ENCODE results near the gene RIPOR3.

RIPOR3 gene

DNA sequence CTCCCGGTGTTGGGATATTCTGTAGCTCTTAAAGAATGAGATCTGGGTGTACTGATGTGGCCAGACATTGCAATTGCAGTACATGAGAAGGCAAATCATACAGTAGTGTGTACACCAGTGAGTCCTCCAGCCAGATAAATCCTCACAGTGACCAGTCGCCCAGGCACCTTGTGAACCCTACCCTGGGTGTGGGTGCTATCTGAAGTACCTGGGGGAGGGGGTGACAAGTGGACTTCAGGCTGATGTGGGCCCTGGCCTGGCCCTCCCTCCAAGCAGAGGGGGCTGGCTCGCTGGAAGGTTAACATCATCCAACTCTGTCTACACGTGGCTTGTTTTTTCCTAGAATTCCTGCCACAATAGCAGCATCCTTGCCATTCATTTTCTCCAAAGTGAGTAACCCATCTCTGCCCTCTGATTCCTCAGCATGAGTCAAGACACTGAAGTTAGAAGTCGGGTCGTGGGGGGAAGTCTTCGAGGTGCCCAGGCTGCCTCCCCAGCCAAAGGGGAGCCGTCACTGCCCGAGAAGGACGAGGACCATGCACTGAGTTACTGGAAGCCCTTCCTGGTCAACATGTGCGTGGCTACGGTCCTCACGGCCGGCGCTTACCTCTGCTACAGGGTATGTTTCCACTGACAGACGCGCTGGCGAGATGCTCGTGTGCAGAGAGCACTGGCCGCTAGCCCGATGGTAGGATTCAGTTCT is 110.3 kb downstream of the RIPOR3 start:
- H3K27me3 ChIP-seq (ENCODE audit: control insufficient read depth, insufficient read depth, low read length): no peaks in the 10 kb centered on the region
- no peak overlapping the region for H3K27ac ChIP-seq (ENCODE audit: low read depth, low read length)
- H3K36me3 ChIP-seq (ENCODE audit: control insufficient read depth, insufficient read depth, low read length): peaks cover 87% of the 10 kb centered on the region
- no peaks in the 10 kb centered on the region; the same call in 1 of the 2 replicates for H3K4me1 ChIP-seq (ENCODE audit: control insufficient read depth, insufficient read depth, low read length)
- no peak overlapping the region for H3K9ac ChIP-seq (ENCODE audit: low read depth, low read length)
- no peak overlapping the region for H3K4me3 ChIP-seq (ENCODE audit: low read depth, low read length)
- H3K9me3 ChIP-seq (ENCODE audit: control insufficient read depth, insufficient read depth, low read length): no peaks in the 10 kb centered on the region

DNA sequence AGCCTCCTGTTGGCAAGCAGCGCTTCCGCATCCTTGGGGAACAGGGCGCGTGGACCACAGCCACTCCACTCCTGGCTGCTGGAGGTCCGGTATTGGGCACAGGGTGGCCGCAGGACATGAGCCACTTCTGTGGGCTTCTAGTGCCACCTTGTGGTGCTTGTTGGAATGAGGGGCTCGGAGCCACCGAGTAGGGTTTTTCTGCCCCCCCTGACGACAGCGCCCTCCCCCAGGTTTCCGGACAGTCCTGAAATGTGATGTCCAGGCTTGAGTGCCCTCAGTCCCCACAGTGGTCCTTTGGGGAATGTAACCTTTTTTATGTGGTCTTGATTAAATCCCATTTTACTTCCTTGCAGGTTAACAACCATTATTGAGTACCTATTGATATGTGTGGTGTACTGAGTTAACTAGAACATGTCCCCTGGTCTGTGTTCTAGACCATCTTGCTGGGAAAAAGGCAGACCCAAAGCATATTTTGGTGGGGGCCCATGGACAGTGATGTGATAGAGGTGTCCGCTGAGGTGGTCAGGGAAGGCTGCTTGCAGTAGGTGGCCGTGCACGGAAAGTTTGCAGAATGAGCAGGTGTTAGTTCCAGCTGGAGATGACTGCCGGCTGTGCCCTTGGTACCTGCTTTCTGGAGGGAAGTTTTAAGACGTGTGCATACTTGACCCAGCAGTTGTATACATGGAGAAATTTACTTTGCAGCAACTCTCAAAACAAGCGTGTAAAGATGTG is 111.2 kb downstream of the RIPOR3 start:
- H3K36me3 ChIP-seq (ENCODE audit: control insufficient read depth, insufficient read depth, low read length): peaks cover 84% of the 10 kb centered on the region
- no peaks in the 10 kb centered on the region for H3K27me3 ChIP-seq (ENCODE audit: control insufficient read depth, insufficient read depth, low read length)

DNA sequence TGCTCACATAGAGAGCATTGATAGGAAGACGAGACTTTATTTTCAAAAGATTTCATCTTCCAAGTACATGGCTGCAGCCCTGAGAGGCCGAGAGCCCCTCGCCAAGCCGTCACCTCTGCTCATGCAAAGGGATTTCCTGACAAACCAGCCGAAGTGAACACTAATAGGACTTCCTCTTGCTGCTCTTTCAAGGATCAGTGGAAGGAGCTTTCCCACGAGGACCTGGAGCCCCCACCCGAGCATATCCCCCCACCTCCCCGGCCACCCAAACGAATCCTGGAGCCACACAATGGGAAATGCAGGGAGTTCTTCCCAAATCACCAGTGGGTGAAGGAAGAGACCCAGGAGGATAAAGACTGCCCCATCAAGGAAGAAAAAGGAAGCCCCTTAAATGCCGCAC is 111.8 kb downstream of the RIPOR3 start:
- Histone ChIP-seq H3K36me3 (ENCODE audit: control insufficient read depth, insufficient read depth, low read length) (peaks cover 85% of the 10 kb centered on the region), H3K9me3 (ENCODE audit: control insufficient read depth, insufficient read depth, low read length) (no peaks in the 10 kb centered on the region), H3K4me1 (ENCODE audit: control insufficient read depth, insufficient read depth, low read length) (no peaks in the 10 kb centered on the region; the same call in 1 of the 2 replicates), H3K27ac (ENCODE audit: low read depth, low read length) (no peak overlapping the region), H3K9ac (ENCODE audit: low read depth, low read length) (no peak overlapping the region), H3K4me3 (ENCODE audit: low read depth, low read length) (no peak overlapping the region), H3K27me3 (ENCODE audit: control insufficient read depth, insufficient read depth, low read length) (no peaks in the 10 kb centered on the region)

More for the DNA sequence above, 111.2 kb downstream of the RIPOR3 start:
- Histone ChIP-seq H3K4me1 (ENCODE audit: control insufficient read depth, insufficient read depth, low read length) (no peaks in the 10 kb centered on the region; the same call in 1 of the 2 replicates), H3K4me3 (ENCODE audit: low read depth, low read length) (no peak overlapping the region), H3K27ac (ENCODE audit: low read depth, low read length) (no peak overlapping the region), H3K9ac (ENCODE audit: low read depth, low read length) (no peak overlapping the region), H3K9me3 (ENCODE audit: control insufficient read depth, insufficient read depth, low read length) (no peaks in the 10 kb centered on the region)

DNA sequence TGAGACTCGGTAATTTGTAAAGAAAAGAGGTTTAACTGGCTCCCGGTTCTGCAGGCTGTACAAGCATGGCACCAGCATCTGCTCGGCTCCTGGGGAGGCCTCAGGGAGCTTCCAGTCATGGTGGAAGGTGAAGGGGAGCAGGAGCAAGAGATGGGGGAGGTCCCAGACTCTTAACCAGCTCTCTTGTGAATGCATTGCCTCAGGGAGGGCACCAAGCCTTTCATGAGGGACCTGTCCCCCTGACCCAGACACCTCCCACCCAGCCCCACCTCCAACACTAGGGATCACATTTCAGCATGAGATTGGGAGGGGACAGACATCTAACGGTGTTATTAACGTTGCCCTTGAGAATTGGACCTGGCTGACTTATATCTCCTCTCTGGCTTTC is 112.6 kb downstream of the RIPOR3 start:
- Histone ChIP-seq H3K4me3 (ENCODE audit: low read depth, low read length) (no peak overlapping the region), H3K9me3 (ENCODE audit: control insufficient read depth, insufficient read depth, low read length) (no peaks in the 10 kb centered on the region), H3K4me1 (ENCODE audit: control insufficient read depth, insufficient read depth, low read length) (no peaks in the 10 kb centered on the region; the same call in 1 of the 2 replicates), H3K27ac (ENCODE audit: low read depth, low read length) (no peak overlapping the region), H3K36me3 (ENCODE audit: control insufficient read depth, insufficient read depth, low read length) (peaks cover 87% of the 10 kb centered on the region), H3K27me3 (ENCODE audit: control insufficient read depth, insufficient read depth, low read length) (no peaks in the 10 kb centered on the region), H3K9ac (ENCODE audit: low read depth, low read length) (no peak overlapping the region)

DNA sequence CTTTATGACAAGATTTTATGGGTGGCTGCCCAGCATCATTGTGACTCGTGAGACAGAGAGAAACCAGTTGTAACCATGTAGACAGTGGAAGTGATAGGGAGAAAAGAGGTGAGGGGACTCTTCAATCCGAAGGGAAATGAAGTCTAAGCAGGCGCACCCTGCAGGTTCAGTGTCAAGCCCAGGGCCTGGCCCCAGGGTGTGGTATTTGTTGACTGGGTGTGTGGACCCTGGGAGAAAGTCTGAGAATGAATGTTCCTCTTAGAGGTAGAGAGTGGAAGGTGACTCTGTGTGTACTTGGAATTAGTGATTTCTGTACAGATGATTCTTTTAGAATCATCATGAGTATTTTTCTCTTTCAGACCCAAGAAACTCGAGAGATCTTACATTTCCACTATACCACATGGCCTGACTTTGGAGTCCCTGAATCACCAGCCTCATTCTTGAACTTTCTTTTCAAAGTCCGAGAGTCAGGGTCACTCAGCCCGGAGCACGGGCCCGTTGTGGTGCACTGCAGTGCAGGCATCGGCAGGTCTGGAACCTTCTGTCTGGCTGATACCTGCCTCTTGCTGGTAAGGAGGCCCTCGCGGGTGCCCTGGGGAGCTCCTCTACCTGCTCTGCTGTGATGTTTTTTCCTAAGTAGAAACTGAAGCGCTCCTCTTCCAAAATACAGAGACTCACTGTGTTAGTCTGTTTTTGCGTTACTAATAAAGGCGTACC is 113.1 kb downstream of the RIPOR3 start:
- H3K27ac ChIP-seq (ENCODE audit: low read depth, low read length): no peak overlapping the region
- H3K4me3 ChIP-seq (ENCODE audit: low read depth, low read length): no peak overlapping the region
- peaks cover 82% of the 10 kb centered on the region for H3K36me3 ChIP-seq (ENCODE audit: control insufficient read depth, insufficient read depth, low read length)
- H3K27me3 ChIP-seq (ENCODE audit: control insufficient read depth, insufficient read depth, low read length): no peaks in the 10 kb centered on the region
- H3K9ac ChIP-seq (ENCODE audit: low read depth, low read length): no peak overlapping the region
- H3K9me3 ChIP-seq (ENCODE audit: control insufficient read depth, insufficient read depth, low read length): no peaks in the 10 kb centered on the region
- no peaks in the 10 kb centered on the region; the same call in 1 of the 2 replicates for H3K4me1 ChIP-seq (ENCODE audit: control insufficient read depth, insufficient read depth, low read length)

DNA sequence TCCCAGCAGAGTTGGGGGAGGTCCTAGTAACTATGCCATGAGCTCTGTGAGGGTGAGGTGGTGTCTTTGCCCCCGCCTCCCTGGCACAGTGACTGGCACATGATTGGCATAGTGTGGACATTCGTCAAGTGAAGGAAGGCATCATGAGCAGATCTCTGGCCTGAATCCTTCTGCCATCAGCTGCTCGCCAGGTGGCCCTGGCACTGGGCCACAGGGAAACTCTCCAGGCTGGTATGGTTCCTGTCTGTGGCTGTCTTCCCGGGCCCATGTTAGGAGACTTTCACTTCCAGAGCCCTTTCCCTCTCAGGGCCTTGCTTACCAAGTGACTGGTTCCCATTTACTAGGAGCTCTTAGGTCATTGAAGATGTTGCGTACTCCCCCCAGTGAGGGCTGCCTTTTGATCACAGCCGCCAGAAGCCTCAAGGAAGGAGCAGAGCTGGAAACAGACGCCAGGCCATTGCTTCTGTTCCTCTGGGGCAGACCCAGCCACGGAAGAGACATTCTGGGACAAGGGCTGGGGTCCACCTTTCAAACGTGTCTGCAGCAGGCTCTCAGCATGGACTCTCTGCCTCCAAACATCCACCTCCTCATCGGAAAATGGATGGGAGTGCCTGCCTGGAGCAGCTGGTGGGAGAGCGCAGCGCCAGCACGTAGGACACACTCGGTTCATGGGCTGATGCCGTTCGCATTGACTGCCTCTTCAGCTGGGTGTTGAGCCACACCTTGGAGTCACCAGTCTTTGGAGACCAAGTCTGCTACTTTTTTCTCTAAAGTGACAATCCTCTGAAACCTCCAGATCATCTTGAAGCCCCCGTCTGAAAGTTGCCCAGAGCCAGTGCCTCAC is 113.9 kb downstream of the RIPOR3 start:
- H3K27ac ChIP-seq (ENCODE audit: low read depth, low read length): no peak overlapping the region
- H3K27me3 ChIP-seq (ENCODE audit: control insufficient read depth, insufficient read depth, low read length): no peaks in the 10 kb centered on the region
- H3K9me3 ChIP-seq (ENCODE audit: control insufficient read depth, insufficient read depth, low read length): no peaks in the 10 kb centered on the region
- H3K36me3 ChIP-seq (ENCODE audit: control insufficient read depth, insufficient read depth, low read length): peaks cover 74% of the 10 kb centered on the region
- H3K4me3 ChIP-seq (ENCODE audit: low read depth, low read length): no peak overlapping the region
- no peak overlapping the region for H3K9ac ChIP-seq (ENCODE audit: low read depth, low read length)
- H3K4me1 ChIP-seq (ENCODE audit: control insufficient read depth, insufficient read depth, low read length): no peaks in the 10 kb centered on the region; the same call in 1 of the 2 replicates

DNA sequence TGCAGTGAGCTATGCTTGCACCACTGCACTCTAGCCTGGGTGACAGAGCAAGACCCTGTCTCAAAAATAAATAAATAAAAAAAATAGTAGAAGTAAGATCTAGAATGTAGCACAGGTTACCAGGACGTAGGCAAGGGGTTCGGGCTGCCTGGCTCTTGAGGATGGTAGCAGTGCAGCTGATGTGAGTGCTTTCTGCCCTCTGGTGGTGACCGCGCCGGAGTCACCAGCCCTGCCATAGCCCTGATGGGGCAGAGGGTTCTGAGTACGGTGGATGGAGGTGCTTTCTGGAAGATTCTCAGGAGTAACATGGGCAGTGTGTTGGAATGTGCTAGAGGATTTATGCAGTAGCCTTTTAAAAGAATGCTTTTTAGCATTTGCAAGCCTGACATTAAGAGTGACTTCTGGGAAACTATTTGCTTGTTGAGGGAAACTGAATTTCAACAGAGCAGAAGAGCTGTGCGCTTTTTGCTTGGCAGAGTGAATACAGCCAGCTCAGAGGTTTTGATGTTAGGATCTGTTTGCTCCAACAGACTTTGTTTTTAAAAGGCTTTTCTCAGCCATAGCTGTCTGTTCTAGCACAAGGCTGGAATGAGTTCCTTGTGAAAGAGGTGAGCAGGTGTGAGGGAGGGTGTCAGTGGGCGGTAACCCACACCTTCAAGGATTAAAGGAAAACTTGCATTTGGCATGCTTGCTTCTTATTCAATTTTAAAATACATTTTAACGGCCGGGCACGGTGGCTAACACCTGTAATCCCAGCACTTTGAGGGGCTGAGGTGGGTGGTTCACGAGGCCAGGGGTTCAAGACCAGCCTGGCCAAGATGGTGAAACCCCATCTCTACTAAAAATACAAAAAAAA is 115.2 kb downstream of the RIPOR3 start:
- Histone ChIP-seq H3K9me3 (ENCODE audit: control insufficient read depth, insufficient read depth, low read length) (no peaks in the 10 kb centered on the region), H3K36me3 (ENCODE audit: control insufficient read depth, insufficient read depth, low read length) (peaks cover 61% of the 10 kb centered on the region), H3K4me3 (ENCODE audit: low read depth, low read length) (no peak overlapping the region), H3K4me1 (ENCODE audit: control insufficient read depth, insufficient read depth, low read length) (no peaks in the 10 kb centered on the region; the same call in 1 of the 2 replicates), H3K27ac (ENCODE audit: low read depth, low read length) (no peak overlapping the region), H3K27me3 (ENCODE audit: control insufficient read depth, insufficient read depth, low read length) (no peaks in the 10 kb centered on the region), H3K9ac (ENCODE audit: low read depth, low read length) (no peak overlapping the region)

DNA sequence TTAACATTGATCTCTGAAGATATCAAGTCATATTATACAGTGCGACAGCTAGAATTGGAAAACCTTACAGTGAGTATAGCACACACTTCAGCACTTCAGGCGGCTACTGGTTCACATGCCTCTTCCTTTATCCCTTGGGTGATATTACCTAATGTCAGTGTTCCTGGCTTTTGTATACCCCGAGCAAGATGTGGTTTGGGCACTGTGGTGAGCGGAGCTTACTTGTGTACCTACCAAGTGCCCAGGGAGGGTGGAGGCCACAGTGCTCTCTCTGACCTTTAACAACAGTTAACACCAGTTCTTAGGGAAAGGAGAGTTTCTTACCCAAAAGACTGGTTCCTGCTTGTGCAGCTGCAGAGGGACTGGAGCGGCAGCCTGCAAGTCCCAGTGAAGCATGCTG is 116.8 kb downstream of the RIPOR3 start:
- H3K27me3 ChIP-seq (ENCODE audit: control insufficient read depth, insufficient read depth, low read length): no peaks in the 10 kb centered on the region
- no peak overlapping the region for H3K9ac ChIP-seq (ENCODE audit: low read depth, low read length)
- peaks cover 53% of the 10 kb centered on the region for H3K36me3 ChIP-seq (ENCODE audit: control insufficient read depth, insufficient read depth, low read length)
- no peaks in the 10 kb centered on the region for H3K9me3 ChIP-seq (ENCODE audit: control insufficient read depth, insufficient read depth, low read length)
- no peak overlapping the region for H3K27ac ChIP-seq (ENCODE audit: low read depth, low read length)
- H3K4me1 ChIP-seq (ENCODE audit: control insufficient read depth, insufficient read depth, low read length): no peaks in the 10 kb centered on the region; the same call in 1 of the 2 replicates
- H3K4me3 ChIP-seq (ENCODE audit: low read depth, low read length): no peak overlapping the region

DNA sequence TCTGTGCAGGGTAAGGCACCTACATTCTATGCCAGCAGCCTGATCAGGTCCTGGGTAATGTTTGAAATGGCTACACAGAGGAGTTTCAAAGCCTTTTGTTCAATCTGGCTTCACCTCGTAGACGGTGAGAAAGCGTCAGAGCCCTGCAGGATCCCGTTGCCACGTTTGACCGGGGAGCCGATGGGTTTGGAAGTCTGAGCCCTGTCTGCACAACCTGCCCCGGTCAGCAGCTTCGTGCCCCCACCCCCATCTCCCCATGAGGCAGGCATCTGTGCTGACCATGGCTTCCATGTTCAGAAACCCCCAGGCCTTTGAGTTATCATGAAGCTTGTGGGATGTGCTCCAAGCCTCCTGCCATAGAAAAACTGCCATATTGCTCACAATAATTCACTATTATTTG is 117.2 kb downstream of the RIPOR3 start:
- H3K27me3 ChIP-seq (ENCODE audit: control insufficient read depth, insufficient read depth, low read length): no peaks in the 10 kb centered on the region
- H3K4me3 ChIP-seq (ENCODE audit: low read depth, low read length): no peak overlapping the region
- H3K9me3 ChIP-seq (ENCODE audit: control insufficient read depth, insufficient read depth, low read length): no peaks in the 10 kb centered on the region
- H3K9ac ChIP-seq (ENCODE audit: low read depth, low read length): no peak overlapping the region
- no peaks in the 10 kb centered on the region; the same call in 1 of the 2 replicates for H3K4me1 ChIP-seq (ENCODE audit: control insufficient read depth, insufficient read depth, low read length)
- H3K27ac ChIP-seq (ENCODE audit: low read depth, low read length): no peak overlapping the region
- peaks cover 53% of the 10 kb centered on the region for H3K36me3 ChIP-seq (ENCODE audit: control insufficient read depth, insufficient read depth, low read length)
